NCI-H2171 treated with DMSO at 0.1 percent for 48 hours (cell line): Measurements from ENCODE around the gene SLC39A9.
A peak's percentile ranks its signal among the peaks of the same experiment; 100 is the strongest.

Experiments used
- DNase-seq: peaks from one replicate; lab custom pipeline; 2025; lab: John Stamatoyannopoulos, UW

Gene SLC39A9, protein sequence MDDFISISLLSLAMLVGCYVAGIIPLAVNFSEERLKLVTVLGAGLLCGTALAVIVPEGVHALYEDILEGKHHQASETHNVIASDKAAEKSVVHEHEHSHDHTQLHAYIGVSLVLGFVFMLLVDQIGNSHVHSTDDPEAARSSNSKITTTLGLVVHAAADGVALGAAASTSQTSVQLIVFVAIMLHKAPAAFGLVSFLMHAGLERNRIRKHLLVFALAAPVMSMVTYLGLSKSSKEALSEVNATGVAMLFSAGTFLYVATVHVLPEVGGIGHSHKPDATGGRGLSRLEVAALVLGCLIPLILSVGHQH

GRCh38 chr14:69398053-69398817, at the start of gene SLC39A9, which contains the start of gene ERH:
TSS of gene SLC39A9 (plus strand) at chr14:69398692. CDS start at chr14:69399370, 678 bp downstream.
TSS of gene ERH (minus strand) at chr14:69398299. CDS start at chr14:69398233, 66 bp downstream.
- peak; percentile 100 for DNase-seq

DNA sequence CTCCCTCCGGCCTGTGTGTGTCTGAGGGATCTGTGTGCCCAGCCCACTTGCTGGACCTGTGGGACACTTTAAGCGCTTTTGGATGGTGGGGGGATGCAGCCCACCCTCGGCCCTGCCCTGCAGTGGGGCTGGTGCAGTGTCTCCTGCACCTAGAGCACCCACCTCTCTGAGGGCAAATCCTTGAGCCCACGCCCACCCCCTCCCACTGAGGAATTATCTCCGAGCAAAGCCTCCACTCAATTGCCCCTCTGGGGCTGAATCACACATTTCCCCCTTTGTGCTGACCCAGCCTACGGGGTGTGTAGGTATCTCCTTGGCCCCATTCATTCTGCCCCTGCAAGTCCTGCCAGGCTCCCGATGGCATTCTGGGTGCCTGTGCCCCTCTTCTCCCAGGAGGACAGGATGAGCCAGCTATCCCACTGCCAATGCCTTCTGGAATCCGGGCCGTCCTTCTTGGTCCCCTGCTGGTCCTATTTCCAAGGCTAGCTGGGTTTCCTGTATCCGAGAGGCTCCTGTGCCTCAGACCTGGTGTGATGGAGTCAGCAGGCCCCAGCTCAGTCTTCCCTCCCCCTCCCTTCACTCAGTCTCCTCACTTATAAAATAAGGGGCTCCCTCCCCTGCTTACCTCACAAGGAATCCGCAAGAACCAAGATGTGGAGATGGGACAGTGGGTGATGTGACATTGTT, 49.3 kb upstream of the SLC39A9 start:
- DNase-seq: no peak

GRCh38 chr14:69350892-69351291, 47.6 kb upstream of the SLC39A9 start:
- DNase-seq: no peak

GRCh38 chr14:69351385-69351784, 47.1 kb upstream of the SLC39A9 start:
- DNase-seq: no peak

GRCh38 chr14:69351911-69352310, 46.6 kb upstream of the SLC39A9 start:
- no peak for DNase-seq

DNA sequence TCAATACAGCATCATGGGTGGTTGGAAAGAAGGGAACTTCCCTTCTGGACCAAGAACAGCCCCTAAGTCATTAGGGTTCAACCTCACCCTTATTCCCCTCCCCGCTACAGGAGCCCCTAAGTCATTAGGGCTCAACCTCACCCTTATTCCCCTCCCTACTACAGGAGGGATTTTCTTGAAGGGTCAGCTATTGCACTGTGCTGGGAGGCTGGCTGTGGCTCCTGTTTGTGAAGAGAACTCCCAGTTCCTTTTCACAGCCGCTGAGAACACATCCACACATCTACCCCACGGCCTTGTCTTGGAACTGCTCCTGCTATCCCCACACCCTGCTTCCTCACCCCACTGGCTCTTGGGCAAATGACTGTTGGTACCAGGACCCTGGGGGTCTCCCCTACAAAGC, 45.3 kb upstream of the SLC39A9 start:
- DNase-seq: no peak

GRCh38 chr14:69354383-69355153, 43.9 kb upstream of the SLC39A9 start:
- peak; percentile 20 for DNase-seq

DNA sequence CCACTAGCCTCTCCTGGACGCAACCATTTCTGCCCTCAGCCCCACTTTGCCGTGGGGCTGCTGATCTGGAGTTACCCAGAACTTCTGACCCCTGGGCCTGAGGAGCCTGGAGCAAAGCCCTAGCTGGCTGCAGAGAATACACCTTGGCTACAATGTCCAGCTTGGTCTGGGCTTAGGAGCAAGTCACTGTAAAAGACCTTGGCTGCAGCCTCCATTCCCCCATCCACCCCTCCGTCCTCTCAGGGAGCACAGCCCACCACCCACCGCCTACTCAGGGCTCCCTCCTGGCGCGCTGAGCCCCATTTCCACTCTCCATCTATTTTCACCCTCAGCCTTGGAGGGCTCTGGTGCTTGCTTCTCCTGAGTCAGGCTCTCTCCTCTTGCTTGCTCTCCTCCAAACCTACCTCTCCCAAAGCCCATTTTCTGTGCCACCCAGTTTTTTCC, 43.3 kb upstream of the SLC39A9 start:
- DNase-seq: no peak

DNA sequence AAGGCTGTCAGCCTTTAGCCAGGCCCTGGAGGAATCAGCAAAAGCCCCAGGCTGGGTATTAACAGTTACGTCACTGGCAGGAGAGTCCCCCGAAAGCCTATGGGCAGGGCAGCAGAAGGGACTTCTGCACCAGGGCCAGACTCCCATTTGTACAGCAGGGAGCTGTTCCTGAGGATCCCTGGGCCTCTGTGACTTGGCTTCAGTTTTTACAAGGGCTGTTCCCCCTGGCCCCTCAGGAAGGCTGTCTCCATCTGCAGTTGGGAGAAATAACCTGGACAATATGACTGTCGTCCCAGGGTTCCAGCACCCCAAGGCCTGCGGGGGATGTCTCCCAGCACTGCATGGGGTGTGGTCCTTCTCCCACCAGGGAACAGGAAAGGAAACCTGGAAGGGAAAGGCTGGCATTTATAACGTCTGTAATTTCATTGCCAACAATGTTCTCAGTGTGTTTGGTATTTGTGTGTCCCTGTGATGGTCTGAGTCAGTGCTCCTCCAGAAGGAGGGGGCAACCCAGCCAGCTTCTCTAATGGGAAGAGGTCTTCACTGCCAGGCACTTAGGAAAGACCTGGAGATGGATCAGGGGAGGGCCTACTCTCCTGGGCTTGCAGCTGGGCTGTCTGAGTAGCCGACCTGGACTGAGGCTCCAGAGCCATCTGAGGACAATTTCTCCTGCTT, 42.7 kb upstream of the SLC39A9 start:
- DNase-seq: no peak

DNA sequence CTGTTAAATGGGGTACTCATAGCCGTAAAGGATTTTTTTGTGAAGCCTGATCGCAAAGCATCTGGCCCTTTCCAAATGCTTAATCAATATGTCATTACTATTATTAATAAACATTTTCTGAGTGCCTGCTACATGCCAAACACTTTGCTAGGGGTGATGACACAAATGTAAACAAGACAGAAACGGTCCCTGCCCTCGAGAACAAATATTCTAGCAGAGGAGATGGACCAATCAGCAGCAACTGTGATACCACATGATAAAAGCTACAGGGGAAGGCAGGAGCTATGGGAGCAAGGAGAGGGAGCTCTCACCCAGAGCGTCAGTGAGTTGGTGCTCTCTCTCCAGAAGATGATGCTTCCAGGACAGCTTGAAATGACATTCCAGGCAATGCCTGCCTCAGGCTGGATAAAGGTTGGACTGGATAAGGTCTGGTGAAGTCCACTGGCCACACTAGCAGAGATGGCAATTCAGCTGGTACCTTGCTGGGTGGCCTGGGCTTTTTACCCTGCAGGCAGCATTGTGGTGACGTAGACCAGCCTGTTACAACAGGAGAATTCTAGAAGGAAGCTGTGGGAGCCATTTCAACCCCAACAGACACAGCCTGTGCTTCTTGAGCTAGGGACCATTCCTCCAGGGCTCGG, 41.5 kb upstream of the SLC39A9 start:
- no peak for DNase-seq

GRCh38 chr14:69357544-69358200, 40.8 kb upstream of the SLC39A9 start:
- DNase-seq: no peak

DNA sequence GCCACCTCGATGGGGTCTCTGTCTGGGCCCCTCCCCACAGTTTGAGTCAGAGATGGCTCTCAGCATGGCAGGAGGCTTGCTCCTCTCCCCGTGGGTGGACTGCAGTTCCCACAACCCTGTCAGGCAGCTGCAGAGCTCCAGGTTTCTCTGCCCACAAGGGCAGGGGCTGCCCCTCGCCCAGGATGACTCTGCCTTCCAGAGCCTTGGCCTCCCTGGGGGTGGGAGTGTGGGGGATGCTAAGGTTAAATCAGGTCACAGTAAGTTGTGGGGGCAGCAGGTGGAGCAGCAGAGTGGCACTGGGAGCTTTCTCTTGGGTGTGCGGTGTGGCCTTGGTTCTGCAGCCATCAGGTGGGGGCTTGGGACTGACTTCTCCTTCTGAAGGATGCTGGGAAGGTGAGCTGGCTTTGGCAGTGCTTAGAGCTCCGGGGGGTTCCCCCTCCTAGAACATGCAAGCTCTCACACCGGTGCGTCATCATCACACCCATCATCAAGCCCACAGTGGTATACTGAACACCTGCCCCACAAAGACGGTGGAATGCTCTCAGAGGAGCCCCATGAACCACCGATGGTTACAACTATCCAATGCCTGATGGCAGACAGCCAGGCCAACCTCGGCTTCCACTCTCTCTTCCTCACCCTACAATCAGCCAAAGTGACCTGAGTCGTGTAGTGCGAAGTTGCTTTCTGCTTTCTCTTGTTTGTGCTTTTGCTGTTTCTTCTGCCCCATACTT, 40.1 kb upstream of the SLC39A9 start:
- DNase-seq: no peak

- DNase-seq: no peak
Observed at GRCh38 chr14:69358966-69359365, 39.5 kb upstream of the SLC39A9 start.

DNA sequence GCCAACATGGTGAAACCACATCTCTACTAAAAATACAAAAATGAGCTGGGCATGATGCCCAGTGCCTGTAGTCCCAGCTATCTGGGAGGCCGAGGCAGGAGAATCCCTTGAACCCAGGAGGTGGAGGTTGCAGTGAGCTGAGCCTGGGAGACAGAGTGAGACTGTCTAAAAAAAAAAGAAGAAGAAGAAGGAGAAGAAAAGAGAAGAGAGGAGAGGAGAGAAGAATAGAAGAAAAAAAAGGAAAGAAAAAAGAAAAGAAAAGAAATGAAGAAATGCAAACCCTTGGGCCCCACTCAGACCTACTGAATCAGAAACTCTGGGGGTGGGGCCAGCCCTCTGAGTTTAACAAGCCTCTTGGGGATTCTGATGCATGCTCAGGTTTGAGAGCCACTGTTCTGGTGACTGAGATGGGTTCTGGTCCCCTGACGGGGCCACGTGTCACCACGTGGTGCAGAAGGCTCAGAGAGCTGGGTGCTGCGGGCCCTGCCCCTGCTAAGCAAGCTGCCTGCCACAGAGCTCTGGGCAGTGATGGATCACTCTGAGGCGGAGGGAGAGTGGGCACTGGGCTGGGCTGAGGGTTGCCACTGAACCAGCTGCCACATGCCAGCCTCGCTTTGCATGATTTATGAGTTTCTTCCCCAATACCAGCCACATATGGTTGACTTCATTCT, 37.9 kb upstream of the SLC39A9 start:
- DNase-seq: peak; percentile 57

DNA sequence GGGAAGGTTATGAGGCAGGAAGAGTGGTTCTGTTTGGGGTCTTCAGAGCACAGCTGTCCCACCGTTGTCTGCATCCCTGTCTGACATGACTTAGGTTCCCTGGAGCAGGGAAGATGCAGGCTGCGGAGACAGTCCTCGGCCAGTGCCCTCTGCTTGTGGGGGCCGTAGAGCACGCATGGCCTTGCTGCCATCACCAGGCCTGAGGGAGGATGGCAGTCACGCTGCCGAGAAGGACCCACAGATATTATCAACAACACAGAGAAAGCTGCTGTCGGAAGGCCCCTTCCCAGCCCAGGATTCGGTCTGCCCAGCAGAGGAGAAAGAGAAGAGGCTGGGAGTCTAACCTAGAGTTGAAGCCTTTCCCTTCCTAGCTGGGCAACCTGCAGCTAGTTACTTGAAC, 35.4 kb upstream of the SLC39A9 start:
- DNase-seq: no peak

DNA sequence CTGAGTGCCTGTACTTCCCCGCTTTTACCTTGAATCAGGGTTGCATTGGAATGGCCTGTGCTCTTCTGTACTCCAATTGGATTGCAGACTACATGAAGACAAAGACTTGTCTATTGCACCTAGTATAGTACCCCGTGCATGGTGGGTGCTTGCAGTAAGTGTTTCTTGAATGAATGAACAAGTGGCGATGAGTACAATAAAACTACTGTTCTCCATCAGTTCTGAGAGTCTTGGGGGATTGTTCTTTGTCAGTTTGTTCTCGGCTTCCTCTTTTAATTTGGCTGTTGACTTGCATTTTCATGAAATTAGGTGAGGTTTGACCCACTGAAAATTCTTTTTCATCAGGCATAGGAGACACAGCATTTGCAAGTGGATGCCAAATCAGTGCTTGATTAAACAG, 34.5 kb upstream of the SLC39A9 start:
- DNase-seq: no peak

DNA sequence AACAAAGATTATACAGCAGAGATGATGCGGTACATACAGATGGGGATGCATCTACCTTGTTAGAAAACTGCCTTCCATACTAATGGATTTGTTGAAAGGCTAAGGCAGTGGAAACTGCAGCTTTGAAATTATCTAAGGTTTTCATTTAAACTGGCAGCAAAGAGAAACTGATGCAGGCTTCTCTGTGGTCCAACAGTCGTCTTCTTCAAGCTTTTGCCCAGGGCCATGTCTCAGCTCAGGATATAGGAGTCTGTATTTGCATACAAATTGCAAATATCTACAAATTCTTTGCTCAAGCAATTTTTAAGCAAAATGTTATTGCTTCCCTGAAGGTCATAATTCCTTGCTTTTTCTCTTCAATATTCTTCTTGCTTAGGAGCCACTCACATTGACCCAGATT, 34.1 kb upstream of the SLC39A9 start:
- DNase-seq: no peak

DNA sequence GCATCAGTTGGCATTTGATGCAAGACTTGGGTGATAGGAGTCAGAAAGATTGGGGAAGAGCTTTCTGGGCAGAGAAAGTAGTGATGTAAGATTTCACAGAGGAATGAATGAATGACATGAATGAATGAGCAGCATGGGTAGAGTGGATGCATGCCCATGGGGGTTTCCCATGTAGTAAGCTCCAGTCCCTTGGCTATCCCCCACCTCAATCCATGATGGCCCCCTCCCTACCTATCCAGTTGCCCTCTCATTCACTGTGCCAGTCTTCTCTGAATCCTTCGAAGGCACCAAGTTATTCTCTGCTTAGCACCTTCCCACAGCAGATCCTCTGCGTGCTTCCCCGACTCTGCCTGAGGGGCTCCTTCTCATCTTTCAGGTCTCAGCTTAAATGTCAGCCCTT, 32.4 kb upstream of the SLC39A9 start:
- no peak for DNase-seq

- no peak for DNase-seq
Observed at GRCh38 chr14:69366761-69367160, 31.7 kb upstream of the SLC39A9 start.
